Mesothelial cell of epicardium (in vitro differentiated cells): Measurements from ENCODE around the gene LRRC7. TPM values are rescaled to one million over a fixed set of nuclear protein-coding genes. Genes with fewer than 3 reads are reported as not detected.

ENCODE experiments used
- DNase-seq, 2 experiments: peaks; one replicate each; pipeline ENCODE4 v3.0.0; 2021; ENCODE audit warnings: low spot score in 2 of 2; ENCODE audit not compliant: unreplicated experiment in 2 of 2
- H3K27ac Mint-ChIP-seq: 2 replicates; pipeline ENCODE4 v1.8.0; 2021; ENCODE audit warnings: mixed read lengths
- H3K27me3 Mint-ChIP-seq: 2 replicates; pipeline ENCODE4 v1.8.0; 2021; ENCODE audit warnings: low read depth, mixed read lengths
- H3K36me3 Mint-ChIP-seq: 2 replicates; pipeline ENCODE4 v1.8.0; 2021; ENCODE audit warnings: mixed read lengths
- H3K4me1 Mint-ChIP-seq: 2 replicates; pipeline ENCODE4 v1.8.0; 2021; ENCODE audit warnings: mixed read lengths
- H3K4me3 Mint-ChIP-seq: 2 replicates; pipeline ENCODE4 v1.8.0; 2021; ENCODE audit warnings: mild to moderate bottlenecking, moderate library complexity, mixed read lengths
- H3K9me3 Mint-ChIP-seq: 2 replicates; pipeline ENCODE4 v1.8.0; 2021; ENCODE audit warnings: mixed read lengths
- CTCF ChIP-seq: fragments of 200-600 bp; sonication (generic); IDR thresholded peaks from one replicate; pipeline ENCODE4 v1.5.0; 2021; ENCODE audit warnings: antibody characterized with exemption; ENCODE audit not compliant: unreplicated experiment
- total RNA-seq: library from RNA; stranded (reverse); gene quantifications from 3 replicates; pipeline ENCODE4 v1.2.1, GENCODE V29; 2021

Gene LRRC7
- total RNA-seq, 1 donor from 2014 or later = 0.09 TPM

DNA sequence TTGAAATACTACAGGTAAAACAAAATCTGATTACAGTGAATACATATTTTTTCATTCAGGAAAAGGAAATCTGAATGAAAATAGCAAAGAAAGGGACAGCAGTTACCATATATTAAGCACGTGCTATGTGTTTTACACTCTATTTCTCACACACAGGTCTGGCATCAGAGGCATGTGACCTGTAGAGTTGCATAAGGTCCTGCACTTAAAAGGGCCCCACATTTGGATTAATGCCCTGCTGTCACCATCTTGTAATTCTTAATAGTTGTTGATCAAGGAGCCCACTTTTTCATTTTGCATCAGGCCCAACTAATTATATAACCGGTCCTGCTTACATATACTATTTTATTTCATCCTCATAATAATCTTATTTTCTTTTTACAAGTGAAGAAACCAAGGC, 511.8 kb downstream of the LRRC7 start:
- Mint-ChIP-seq H3K9me3 (peaks cover 12% of the 10 kb centered on the region), H3K36me3 (no peaks in the 10 kb centered on the region), H3K4me3 (no peak overlapping the region), H3K4me1 (no peaks in the 10 kb centered on the region), H3K27me3 (peaks cover 39% of the 10 kb centered on the region), H3K27ac (no peak overlapping the region)
- DNase-seq = no peak
- TF ChIP-seq CTCF = no peak

GRCh38 chr1:70083519-70083918, 515.8 kb downstream of the LRRC7 start:
- Mint-ChIP-seq H3K27me3 (peaks cover 15% of the 10 kb centered on the region), H3K4me1 (no peaks in the 10 kb centered on the region), H3K27ac (no peak overlapping the region), H3K4me3 (no peak overlapping the region), H3K9me3 (peaks cover 16% of the 10 kb centered on the region), H3K36me3 (no peaks in the 10 kb centered on the region)
- TF ChIP-seq CTCF = no peak
- no peak for DNase-seq

- no peak for DNase-seq
- H3K27me3 Mint-ChIP-seq = peaks cover 13% of the 10 kb centered on the region
These were observed 516.7 kb downstream of the LRRC7 start for GRCh38 chr1:70084314-70084915.

GRCh38 chr1:70085521-70085920, 517.8 kb downstream of the LRRC7 start:
- Mint-ChIP-seq H3K36me3 (no peaks in the 10 kb centered on the region), H3K4me1 (no peaks in the 10 kb centered on the region), H3K27me3 (peaks cover 10% of the 10 kb centered on the region), H3K27ac (no peak overlapping the region), H3K9me3 (peaks cover 16% of the 10 kb centered on the region), H3K4me3 (no peak overlapping the region)
- TF ChIP-seq CTCF = no peak
- no peak for DNase-seq

More at GRCh38 chr1:70084314-70084915, 516.7 kb downstream of the LRRC7 start:
- peaks cover 16% of the 10 kb centered on the region for H3K9me3 Mint-ChIP-seq
- TF ChIP-seq CTCF = no peak
- no peaks in the 10 kb centered on the region for H3K36me3 Mint-ChIP-seq
- no peak overlapping the region for H3K4me3 Mint-ChIP-seq
- no peak overlapping the region for H3K27ac Mint-ChIP-seq
- no peaks in the 10 kb centered on the region for H3K4me1 Mint-ChIP-seq

GRCh38 chr1:70086897-70087296, 519.2 kb downstream of the LRRC7 start:
- Mint-ChIP-seq H3K4me1 (no peaks in the 10 kb centered on the region), H3K9me3 (peaks cover 16% of the 10 kb centered on the region), H3K4me3 (no peak overlapping the region), H3K36me3 (no peaks in the 10 kb centered on the region), H3K27ac (no peak overlapping the region), H3K27me3 (peaks cover 2% of the 10 kb centered on the region)
- no peak for TF ChIP-seq CTCF
- DNase-seq = no peak

- Mint-ChIP-seq H3K27me3 (peaks cover 4% of the 10 kb centered on the region), H3K9me3 (peaks cover 2% of the 10 kb centered on the region), H3K4me3 (no peak overlapping the region), H3K4me1 (no peaks in the 10 kb centered on the region), H3K27ac (no peak overlapping the region), H3K36me3 (no peaks in the 10 kb centered on the region)
- no peak for DNase-seq
- TF ChIP-seq CTCF = no peak
These were observed 522.4 kb downstream of the LRRC7 start for GRCh38 chr1:70090141-70090540.
